ENCODE results near the gene CCDC178.

The CCDC178 gene

DNA sequence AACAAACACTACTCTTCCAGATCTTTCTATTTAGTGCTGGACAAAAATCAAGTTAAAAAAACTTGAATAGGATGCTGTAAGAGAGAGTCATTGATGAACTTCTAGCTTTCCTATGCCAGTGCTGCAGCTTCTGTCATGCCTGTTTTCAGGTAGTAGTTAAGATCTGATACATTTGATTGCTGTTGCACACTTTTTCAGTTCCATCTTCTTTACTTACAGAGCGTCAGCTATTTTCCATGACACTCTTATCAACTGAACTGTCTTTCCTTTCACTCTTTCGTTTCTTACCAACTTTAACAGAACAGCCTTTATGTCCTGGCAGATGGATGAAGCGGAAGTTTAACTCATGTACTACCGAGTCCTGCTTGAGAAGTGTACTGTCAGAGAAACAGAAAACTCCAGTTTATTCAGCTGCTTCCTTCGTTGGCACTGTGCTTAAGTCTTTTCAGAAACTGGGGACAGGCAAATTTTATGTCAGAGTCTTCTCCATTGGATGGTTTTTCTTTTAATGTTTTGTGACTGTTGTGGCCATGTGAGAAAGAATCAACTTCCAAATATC lies 521.8 kb downstream of the CCDC178 start:
- no peak for DNase-seq (ENCODE audit: low spot score)

DNA sequence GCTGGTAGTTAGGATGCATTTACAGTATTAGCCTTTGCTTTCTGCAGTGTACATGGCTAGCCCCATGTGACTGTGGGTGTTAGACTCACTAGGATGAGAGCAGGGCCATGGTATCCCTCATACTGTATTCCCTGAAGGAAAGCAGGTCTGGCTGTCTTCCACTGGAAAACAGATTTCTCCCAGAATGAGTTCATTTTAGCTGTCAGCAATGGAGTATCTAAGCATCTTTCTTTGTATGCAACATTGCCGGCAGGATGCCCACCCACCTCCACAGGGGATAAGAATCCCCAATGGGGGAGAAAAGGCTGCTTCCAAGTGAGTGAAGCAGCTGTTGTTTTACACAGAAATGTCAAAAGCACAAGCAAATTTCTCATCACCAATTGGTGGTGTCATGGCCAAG lies 525.0 kb downstream of the CCDC178 start:
- no peak for DNase-seq (ENCODE audit: low spot score)

DNA sequence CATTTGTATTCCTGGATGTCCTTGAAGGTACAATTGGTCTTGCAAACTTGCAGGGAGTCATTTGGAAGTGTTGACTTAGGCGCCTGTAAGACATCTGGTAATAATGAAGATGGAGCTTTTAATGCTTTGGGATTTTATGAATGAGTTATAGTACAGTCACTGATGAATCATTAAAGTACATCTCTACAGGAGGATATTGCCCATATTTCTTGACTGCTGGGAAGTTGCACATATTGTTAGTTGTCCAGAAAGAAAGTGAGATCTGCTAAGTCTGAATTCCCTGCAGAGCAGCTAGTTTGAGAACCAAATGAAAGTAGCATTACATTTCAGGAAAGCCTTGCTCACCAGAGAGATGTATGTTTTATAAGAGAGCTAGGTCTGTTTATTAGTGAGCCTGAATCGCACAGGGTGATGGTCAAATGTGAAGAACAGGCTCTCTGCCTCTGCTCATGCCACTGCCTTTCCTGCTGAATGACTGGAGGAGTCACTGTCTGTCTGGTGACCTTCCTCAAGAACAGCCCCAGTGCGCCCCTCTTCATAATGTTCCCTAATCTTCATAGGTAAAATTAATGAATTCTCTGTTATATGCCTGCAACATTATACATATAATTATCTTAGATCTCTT lies 528.7 kb downstream of the CCDC178 start:
- no peak for DNase-seq (ENCODE audit: low spot score)

DNA sequence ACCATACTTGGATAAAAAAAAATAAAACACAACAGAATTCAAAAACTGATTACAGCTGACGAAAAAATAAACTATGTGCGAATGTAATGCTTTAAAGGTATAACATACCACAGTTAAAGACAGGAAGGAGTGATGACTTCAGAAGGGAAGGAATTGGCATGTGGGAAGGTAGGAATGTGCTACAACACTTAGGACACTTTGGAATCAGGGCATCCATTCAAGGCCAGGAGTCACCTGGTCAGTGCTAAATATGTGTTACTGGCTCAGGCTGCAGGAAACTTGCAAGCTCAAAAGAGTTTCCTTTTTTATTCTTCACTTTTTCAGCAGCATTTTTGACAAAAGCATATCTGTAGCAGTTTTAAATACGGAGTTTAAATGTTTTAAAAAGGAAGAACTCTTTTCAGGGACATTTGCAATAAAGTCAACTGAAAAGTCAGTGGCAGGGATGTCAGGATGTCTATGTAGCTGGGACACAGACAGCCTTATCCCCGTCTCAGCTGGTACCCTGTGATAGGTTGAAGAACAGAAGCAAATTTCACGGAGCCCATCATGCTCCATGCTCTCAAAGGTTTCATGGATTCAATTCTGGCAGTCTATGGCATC lies 529.7 kb downstream of the CCDC178 start:
- no peak for DNase-seq (ENCODE audit: low spot score)

DNA sequence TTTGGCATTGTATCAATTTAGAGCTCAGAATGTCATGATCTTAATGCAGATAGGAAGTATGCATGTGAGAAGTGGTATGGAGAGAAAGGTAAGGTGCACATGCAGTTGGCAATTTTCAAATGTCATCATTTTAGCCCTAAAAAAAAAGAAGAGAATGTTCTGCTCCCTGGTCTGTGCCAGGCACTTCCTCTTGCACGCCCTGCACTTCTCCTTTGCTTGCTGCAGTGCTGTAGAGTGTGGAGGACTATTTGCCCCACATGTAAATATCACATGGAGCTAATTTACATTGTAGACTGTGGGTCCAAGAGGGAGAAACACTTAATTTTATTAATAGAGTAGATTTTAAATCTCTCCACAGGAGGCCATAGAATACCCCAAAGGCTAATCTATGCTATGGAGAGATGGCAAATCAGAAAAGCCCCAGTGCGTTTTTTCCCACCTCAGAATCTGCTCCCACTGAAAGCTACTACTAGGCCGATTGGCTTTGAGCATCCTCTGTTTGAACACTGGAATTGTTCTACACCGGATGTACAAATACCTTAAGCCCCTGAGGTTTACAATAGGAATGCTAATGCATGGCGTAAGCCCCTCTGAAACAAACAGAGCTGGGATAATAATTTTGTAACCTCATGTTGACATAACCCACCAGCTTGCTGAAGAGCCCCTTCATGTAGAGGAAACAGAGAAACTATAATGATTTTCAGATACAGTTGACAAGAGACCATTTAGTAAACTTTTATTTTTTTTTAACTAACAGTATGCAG lies 530.5 kb downstream of the CCDC178 start:
- DNase-seq (ENCODE audit: low spot score) = no peak

DNA sequence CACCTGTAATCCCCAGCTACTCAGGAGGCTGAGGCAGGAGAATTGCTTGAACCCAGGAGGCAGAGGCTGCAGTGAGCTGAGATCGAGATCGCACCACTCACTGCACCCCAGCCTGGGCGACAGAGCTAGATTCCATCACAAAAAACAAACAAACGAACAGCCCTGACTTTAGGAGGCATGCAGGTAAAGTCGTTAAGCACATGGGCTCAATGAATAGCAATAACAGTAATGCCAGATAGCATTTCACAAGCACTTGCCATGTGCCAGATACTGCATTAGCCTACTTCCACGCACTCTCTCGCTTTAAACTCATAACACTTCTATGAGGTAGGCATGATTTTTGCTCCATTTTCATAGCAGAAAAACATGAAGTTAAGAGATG lies 532.1 kb downstream of the CCDC178 start:
- DNase-seq (ENCODE audit: low spot score) = no peak

DNA sequence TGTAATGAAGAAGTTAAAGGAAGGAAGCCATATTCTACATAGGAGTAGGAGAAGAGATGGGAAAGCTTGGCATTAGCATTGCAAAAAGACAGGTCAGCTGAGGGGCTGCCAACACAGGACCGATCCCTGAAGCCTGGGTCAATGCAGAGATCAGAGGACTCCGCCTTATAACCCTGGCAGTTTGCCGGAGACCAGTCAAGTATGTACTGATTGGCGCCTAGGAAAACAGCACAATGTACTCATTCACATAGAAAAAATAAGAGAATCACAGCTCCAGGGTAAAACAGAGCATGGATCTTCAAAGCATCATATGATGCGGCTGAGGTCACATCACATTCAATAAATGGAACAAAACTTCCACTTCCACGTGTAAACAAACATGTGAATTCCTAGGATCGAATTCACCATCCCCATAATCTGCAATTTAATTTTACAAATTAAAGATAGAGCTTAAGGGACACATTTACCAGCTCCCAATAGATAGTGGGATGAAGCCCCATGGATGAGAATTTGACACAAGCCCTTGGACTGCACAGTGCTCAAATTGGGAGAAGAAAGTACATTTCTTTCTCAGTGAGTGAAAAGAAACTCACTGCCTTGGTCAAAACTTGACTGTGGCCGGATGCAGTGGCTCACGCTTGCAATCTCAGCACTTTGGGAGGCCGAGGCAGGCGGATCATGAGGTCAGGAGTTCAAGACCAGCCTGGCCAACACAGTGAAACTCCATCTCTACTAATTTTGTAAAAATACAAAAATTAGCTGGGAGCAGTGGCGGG lies 532.7 kb downstream of the CCDC178 start:
- DNase-seq (ENCODE audit: low spot score) = no peak

DNA sequence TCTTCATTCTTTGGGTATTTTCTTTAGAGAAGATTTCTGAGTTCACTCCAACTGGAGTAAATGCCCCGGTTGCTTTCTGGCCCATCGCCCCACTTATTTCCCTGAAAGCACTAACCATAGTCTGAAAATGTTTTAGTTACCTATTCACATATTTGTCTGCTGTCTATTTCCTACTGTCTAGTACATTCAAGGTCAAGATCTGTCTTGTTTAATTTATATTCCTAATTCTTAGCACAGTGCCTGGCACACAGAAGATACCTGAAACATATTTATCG lies 533.3 kb downstream of the CCDC178 start:
- DNase-seq (ENCODE audit: low spot score) = no peak

DNA sequence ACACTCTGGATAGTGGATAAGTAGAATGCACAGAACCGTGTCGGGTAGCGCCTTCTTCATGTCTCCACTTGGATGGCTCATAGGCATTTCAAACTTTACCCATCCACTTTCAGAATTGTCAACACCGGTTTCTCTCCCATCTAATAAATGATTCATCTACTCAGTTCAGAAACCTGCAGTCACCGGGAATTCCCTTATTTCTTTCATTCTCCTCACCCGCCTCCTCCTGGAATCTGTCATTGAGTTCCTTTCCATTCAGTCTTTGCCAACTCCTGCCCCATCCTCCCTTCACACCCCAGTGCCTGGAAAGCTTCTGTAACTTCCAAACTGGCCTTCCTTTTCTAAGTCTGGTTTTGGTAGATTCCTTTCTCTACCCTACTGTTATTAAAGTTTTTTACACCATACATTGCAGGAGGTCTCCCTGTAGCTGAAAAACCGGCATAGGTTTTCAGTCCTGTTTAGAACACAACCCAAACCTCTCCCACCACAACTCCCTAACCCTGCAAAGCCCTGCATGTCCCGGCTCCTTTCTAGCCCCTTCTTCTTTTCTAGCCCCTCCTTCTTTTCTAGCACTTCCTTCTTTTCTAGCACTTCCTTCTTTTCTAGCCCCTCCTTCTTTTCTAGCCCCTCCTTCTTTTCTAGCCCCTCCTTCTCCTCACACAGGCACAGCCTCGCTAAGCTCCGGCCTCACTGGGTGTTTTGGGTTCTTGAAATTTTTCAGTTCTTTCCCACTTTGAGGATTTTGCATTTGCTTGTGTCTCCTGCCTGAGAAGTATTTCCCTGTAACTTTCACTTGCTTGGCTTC lies 533.8 kb downstream of the CCDC178 start:
- DNase-seq (ENCODE audit: low spot score) = no peak

DNA sequence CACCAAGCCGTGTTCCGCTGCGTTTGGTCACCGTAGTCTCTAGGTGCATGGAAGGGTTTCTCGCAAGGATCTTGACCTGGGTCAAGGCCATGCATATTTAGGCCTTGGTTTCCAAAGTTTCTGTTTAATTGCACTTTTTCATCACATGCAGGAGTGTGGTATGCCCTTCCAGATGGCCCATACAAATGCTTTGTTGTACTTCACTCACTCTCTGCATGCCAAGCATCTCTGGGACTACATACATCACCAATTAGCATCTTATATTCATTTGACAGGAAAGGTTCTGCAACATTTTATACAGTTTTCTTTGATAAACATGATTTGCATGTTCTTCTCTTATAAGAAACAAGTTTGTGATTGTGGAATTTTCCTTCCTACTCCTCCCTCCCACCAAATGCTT lies 534.9 kb downstream of the CCDC178 start:
- no peak for DNase-seq (ENCODE audit: low spot score)

DNA sequence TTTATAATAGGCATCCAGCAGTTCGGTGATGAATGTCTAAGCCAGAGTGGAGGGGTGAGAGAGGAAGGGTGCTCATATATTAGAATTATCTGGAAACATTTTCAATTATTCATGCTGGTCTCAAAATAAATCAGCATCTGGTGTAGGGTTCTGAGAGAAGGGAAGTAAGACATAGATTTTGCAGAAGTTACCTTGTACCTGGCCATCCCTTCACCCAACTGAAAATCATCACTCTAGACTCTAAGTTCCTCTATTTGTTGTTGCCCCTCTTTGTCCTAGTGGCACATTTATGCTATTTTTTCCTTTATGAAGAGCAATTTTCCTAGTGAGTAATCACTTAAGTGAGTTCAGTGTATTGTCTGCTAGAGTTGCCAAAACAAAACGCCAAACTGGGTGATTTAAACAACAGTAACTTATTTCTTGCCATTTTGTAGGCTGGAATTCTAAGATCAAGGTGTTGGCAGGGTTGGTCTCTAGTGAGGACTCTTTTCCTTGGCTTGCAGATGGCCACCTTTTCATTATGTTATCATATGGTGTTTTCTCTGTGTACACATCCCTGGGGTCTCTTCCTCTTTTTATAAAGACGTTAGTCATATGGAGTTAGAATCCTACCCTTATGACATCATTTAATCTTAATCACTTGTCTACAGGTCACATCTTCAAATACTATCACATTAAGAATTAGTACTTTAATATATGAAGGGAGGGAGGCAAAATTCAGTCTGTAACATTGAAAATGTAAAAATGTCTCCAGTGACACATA lies 537.8 kb downstream of the CCDC178 start:
- no peak for DNase-seq (ENCODE audit: low spot score)

DNA sequence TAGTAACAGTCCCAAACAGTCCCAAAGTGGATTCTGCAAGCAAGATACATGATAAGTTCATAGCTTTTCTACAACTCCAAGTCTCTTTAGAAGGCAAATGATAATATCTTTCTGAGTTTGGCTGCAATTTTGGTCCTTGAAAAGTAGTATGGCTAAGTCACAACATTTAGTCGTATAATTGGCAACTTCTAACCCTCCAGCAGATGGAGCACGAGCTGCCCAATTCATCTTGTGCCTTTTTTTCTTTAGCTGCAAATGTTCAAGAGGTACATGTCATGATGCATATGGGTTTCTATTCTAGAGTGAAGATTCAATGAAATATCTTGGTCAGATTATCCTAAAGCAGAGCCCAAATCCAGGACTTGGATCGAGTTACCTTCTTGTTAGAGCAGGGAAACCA lies 540.7 kb downstream of the CCDC178 start:
- DNase-seq (ENCODE audit: low spot score) = no peak

DNA sequence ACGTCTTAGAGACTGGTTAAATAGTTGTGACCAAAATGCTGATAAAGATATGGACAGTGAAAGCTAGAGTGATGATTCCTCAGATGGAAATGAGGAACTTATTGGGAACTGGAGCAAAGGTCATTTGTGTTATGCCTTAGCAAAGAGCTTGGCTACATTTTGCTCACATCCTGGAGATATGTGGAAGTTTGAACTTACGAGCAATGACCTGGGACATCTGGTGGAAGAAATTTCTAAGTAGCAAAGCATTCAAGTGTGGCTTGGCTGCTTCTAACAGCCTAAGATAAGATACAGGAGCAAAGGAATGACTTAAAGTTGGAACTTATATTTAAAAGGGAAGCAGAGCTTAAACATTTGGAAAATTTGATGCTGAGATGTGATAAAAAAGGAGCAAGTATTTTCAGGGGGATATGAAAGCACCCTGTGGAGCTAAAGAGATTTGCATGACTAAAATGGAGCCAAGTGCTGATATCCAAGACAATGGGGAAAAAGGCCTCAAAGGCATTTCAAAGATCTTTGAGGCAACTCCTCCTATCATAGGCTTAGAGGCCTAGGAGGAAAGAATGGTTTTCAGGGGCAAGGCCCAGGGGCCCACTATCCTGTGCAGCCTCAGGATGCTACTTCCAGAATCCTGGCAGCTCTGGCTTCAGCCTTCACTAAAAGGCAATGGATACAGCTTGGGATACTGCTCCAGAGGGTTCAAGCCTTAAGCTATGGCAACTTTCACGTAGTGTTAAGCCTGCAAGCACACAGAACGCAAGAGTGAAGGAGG lies 543.6 kb downstream of the CCDC178 start:
- no peak for DNase-seq (ENCODE audit: low spot score)

DNA sequence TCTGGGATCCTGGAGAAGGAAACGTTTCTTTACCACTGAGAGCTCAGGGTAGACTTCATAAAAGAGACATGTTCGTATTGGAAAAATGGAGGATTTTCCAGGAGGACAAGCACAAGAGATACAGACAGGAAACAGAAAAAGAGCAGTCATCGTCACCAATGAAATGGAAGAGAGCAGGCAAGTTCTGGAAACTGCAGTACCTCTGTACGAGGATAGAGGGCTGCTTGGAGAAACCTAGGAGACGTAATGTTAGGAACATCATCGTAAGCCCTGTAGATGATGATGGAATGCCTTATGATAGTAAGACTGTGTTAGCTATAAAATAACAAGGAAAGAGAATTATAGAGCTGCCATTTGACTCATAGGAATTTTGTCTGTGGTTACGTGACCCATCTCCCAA lies 546.6 kb downstream of the CCDC178 start:
- no peak for DNase-seq (ENCODE audit: low spot score)

DNA sequence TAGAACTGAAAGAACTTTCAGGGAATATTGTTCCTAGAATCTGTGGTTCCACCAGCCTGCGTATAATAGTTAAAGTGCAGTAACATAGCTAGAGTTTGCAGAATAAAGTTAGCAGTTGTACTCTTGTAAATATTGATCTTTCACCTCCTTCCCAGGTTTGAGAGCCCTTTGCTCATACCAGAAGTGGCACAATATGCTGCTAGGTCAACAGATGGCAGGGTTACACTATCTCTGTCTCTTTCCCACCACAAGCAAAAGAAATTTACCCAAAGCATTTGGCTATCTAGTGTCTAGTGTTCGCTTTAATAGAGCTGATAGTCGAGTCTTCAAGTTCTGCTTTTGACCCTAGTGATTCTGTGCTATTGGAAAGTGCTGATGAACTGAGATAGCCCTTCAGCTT lies 548.7 kb downstream of the CCDC178 start:
- no peak for DNase-seq (ENCODE audit: low spot score)

DNA sequence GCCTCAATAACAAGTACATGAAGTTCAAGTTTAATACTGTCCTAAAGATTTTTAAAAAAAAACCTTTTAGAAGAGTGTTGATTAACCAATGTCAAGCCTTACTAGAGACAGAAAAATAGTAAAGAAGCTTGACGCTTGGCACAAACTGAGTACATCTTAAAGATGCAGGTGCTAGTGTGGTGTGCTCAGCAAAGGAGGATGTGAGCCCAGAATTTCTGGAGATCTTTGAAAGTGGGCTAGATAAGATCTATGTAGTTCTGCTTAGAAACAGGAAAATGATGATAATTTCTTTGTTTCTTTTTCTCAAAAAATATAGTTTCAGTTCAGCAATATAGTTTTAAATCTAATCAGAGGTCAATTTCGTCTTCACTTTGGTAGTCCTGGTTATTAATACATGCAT lies 549.4 kb downstream of the CCDC178 start:
- no peak for DNase-seq (ENCODE audit: low spot score)

DNA sequence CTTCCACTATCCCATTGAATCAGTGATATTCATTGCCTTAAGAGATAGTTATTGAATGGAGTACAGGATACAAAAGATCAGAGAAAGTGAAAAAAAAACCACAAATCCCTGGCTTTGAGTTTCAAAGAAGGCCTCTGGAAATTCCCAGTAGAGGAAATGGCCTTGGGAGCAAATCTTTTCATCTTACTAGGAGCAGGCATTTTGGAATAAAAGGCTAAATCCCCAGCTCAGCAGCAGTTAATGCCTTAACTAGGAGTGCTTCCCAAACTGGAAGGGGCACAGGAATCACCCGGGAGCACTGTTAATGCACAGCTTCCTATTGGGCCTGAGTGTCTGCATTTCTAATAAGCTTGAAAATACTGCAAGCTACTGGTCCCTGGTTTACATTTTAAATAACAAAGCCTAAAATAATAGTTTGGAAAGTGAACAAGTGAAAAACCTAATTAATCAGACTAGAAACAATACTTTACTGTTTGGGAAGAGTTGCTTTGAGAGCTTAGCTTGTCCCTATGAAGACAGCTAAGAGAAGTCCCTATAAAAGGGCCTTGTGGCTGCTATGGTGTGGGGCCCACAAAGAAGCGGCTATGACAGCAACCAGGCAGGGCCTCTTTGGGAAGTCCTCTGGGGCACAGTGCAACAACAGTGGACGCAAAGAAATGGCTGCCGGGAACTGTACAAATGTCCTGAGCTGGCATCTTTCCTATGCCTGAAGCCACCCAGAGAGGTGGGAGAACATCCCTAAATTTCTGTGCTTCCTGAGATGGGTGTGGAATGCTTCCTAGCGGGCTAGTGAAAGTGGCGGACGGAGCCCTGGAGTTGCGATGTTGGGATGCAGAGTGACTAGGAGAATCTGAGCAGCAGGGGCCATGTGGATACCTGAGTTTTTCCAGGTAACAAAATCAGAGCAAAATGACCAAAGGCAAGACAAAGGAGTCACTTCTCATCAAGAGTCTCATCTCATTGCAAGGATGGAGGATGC lies 550.6 kb downstream of the CCDC178 start:
- no peak for DNase-seq (ENCODE audit: low spot score)

DNA sequence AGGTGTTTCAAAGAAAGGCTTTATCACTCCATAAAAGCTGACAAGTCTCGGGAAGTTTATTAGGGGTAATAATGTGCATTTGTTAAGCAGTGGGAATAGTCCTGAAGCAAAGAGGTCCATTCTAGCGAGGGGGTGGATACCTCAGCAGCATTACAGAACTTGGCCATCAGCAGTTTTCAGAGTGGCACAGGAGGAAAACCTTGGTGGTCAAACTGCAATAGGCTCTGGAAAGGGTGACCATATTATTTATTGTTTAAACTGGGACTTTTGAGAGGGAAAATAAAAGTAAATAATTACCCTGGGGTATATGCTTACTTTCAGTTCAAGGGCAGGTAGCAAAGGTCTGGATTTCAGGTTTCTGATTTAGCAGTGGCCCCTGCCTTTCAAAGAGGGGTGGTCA lies 552.2 kb downstream of the CCDC178 start:
- DNase-seq (ENCODE audit: low spot score) = no peak

All from HuH-7.5 (cell line).